Erythroblast (primary cell): ENCODE results near the gene NPHP4.

Experiments
- DNase-seq, 2 experiments: peaks; one replicate each; lab custom pipeline; 2025; lab: John Stamatoyannopoulos, UW
- GATA1 ChIP-seq: IDR thresholded peaks from 2 replicates; pipeline ENCODE4 v1.6.1; 2011; ENCODE audit warnings: low read depth, mild to moderate bottlenecking, control low read depth, low read length, moderate library complexity
- POLR2A ChIP-seq: IDR thresholded peaks from 2 replicates; pipeline ENCODE4 v1.6.1; 2011; ENCODE audit warnings: mild to moderate bottlenecking, low read length

Gene NPHP4

DNA sequence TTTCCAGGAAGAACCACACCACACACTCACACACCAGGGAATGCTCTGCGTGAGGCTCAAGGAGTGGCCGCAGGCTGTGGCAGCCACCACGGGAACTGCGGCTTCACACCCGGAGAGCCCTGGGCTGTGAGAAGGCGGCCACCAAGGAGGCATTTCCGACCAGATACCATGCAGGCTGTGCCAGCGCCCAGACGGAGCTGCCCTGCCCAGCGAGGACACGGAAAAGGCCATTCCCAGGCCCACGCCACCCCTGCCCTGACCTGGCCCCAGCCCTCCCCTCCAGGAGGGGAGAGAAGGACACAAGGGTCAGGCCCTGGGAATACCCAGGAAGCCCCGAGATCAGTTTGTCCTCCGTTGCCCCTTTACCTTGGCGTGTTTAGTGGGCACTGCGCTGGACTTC, 119.3 kb downstream of the NPHP4 start:
- no peak for DNase-seq
- TF ChIP-seq GATA1 (no peak), POLR2A (no peak)

DNA sequence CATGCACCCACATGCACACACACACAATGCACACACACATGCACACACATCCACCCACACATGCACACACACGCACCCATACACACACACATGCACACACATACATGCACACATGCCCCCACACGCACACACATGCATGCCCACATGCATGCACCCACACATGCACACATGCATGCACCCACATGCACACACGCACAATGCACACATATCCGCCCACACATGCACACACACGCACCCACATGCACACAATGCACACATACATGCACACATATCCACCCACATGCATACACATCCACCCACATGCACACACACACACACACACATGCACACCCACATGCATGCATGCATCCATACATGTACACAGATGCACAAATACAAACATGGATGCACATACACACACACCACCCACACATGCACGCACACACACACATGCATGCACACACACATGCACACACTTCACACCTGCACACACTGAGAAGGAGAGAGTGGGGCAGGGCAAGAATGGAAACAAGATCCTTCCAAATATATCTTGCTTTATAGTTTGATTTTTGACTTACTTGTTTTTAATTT, 123.2 kb downstream of the NPHP4 start:
- TF ChIP-seq POLR2A (no peak), GATA1 (no peak)
- no peak for DNase-seq

DNA sequence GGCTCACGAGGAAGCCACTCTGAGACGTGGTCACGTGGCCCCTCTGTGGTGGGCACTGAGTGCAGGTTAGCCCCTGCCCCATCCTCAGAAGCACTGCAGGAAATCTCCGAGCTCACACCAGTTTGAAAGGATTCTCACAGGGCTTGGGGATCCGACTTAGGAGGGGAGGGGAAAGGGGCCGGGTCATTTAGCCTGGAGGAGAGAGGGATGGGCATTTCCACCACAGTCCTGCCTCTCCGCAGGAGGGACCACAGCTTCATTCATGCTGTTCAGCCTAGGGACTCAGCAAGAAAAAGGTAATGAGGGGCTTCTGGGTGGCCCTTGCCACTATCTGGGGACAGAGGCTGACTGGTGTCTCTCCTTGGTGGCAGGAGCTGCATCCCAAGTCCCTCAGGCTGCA, 126.5 kb downstream of the NPHP4 start:
- TF ChIP-seq GATA1 (no peak), POLR2A (no peak)
- DNase-seq = no peak

DNA sequence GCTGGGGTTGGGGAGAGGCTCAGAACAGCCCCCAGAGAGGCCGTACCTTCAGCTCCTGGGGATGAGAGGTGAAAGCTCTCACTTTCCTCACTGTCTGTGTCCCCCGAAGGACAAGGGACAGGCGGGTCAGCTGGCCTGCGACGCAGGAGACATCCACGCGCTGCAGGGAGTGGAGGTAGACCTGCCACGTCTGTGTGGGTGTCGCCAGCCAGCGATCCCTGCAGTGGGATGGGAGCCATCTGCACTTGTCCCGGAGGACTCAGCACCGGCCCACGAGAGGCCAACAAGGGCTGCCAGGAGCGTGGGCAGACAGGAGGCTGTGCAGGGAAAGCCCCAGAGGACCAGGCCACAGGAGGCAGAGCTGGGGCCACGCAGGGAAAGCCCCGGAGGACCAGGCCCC, 127.2 kb downstream of the NPHP4 start:
- TF ChIP-seq GATA1 = no peak
- no peak for DNase-seq

DNA sequence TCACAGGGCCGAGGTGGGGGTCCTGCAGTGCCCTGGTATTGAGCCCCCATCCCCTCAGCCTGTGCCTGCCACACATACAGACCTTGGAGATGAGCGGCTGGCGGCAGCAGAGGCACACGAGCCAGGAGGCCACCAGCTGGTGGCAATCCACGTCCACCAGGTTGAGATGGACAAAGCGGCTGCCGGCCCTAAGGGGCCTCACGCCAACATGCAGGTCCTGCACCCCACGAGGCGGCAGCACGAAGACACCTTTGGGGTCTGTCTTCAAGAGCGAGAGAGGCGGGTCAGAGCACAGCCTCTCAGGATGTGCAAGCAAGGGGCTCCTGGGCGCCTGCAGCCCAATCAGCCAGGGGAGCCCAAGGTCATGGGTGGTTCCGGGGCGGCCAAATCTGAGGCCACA, 128.0 kb downstream of the NPHP4 start:
- TF ChIP-seq POLR2A (no peak), GATA1 (no peak)
- DNase-seq = no peak

DNA sequence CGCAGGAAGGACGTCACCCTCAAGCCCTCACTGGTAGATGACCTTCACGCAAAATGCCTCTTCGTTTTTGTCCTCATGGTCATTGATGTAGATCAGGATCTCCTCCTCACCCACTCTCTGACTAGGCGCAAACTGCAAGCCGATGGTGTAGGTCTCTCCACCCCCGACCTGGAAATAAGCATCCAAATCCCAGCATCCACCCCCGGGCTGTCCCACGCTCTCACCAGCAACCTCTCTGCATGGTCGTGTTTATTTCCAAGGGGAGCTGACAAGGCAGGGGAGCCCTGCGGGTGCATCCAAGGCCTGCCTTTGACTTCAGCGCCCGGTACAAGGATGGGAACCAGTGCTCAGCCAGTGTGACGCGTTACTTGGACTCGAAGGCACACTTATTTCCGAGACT, 129.0 kb downstream of the NPHP4 start:
- no peak for DNase-seq
- TF ChIP-seq POLR2A (no peak), GATA1 (no peak)

DNA sequence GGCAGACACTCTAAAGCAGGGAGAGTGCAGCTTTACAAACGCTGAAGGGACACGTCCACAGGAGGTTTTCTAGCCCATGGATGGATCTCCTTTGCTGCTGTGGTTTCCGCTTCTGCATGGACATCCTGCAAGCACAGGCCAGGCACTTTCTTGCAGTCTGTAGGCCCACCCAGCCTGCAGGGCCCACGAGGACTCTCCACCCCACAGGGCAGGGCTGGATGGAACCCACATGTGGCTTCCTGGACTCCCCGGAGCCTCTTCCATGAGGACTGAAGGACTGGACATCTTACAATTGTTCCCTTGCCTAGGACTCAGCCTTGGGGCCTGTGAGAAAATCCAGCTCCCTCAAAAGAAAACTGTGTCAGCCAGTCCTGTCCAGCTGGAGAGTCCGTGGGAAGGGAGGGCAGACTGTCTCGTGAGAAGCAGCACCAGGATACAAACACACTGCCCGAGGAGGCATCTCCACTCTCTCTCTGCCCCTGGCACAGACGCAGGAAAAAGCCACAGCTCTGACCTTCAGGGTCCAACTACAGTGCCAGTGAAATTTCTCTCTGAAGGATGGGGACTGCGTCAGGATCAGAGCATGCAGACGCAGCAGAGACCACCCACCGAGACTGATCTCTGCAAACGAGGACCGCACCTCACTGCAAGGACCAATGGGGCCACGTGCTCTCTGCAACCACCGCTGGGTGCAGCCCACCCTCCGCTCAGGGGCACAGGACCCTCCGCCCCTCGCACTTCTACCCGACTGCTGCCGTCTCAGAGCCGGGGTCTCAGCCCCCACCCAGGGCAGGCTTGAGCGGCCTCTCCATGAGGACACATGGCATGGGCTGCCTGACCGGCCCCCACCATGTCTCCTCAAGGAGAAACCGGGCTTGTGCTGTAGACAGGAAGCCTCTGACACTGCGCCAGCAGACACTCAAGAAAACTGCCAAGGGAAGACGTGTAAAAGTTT, 130.1 kb downstream of the NPHP4 start:
- no peak for TF ChIP-seq GATA1
- no peak for TF ChIP-seq POLR2A
- no peak for DNase-seq

DNA sequence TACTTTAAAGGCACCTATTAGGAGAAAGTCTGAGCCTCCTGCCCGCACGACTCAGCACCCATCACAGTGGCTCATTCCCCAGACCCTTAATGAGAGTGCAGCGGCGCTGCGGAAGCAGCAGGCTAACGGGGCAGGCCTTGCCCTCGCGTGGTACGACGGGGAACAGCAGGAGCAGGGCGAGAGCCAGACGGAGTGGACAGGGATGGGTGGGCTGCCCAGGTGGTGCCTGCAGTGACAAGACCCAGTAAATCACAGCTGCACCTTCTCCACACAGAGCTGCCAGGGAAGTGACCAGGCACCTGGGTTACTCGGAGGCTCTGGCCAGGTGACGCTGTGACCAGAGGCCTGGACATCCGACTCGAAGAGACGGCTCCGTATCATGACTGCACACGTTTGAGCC, 131.9 kb downstream of the NPHP4 start:
- no peak for DNase-seq
- no peak for TF ChIP-seq POLR2A
- TF ChIP-seq GATA1 = no peak

DNA sequence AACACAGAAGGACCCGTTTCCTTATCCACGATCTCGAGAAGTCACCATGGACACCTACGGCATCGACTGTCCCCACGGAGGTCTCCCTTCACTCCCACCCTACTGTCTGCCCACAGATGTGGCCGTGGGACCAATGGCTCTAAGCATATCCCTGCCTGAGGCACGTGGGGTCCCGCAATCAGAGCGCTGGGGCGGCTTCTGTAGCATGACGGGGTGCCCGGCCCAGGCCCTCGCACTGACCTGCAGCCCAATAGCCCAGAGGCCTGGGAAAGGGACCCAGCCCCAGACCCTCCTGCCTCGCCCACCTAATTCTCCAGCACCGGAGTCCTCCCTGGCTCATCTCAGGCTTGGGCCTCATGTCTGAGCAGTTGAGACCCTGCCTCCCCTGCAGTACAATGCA, 132.5 kb downstream of the NPHP4 start:
- no peak for DNase-seq
- TF ChIP-seq POLR2A (no peak), GATA1 (no peak)

DNA sequence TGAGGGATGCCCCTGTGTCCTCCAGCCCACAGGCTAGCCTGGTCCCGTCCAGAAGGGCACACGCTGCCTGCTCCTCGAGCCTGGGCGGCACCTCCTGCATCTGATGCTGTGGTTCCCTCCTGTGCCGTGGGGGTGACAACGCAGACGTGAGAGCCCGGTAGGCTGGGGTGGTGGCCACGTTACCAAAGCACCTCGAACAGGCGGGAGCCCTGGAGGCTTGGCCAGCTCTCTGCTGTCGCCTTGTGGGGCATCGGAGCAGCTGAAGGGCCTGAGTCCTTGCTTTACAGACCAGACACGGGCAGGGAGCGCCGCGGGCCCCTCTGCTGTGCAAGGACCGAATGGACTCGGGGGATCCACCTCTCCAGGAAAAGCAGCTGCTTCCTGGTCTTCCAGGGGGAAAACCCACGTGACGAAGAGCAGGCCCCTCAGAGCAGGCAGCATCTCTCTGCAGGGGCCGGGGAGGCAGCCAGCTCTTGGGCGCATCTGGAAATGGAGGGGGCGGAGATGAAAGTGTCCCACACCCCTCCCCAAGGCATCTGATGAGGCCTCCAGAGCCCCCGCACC, 133.3 kb downstream of the NPHP4 start:
- no peak for TF ChIP-seq GATA1
- no peak for TF ChIP-seq POLR2A
- no peak for DNase-seq

DNA sequence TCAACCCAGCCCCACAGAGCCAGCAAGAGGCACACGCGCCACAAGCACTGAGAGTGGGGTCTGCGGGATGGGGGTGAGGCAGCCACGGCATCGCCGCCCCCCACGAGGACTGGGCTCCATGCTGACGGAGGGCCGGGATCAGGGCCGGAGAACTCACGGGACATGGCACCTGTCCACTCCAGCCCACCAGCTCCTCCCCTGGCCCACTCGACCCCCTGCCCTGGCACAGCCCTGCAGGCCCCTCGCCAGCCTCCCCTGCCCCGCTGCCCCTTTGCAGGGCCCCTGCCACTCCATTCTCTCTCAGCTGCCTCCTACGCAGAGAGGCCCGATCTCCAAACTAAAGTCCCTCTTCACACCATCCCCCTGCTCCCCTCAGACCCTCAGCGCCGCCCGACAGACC, 134.0 kb downstream of the NPHP4 start:
- DNase-seq = no peak
- no peak for TF ChIP-seq GATA1
- no peak for TF ChIP-seq POLR2A

DNA sequence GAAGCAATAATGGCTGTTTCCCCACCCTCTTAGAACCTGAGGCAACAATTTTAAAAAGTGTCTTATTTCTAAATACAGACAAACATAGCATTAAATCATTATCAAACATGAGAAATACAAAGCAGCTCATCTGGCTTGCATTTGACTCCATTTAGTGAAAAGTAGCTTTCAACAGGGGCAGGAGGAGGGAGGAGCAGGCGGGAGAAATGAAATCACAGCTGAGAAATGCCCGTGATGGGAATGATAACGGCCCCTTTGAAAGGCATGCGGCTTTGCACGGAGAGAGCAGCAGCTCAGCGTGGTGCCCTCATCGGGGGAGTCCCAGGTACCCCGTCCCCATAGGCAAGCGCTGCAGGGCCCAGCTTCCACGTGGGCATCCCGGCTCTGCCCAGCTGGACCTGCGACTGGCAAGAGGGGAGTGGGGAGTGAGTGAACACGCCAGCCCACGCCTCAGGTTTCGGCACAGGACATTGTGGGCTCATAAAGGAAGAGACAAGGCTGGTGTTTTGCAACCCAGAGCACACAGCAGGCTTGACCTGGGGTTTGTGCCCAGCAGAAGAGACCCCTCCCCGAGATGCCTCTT, 134.6 kb downstream of the NPHP4 start:
- TF ChIP-seq POLR2A = no peak
- TF ChIP-seq GATA1 = no peak
- no peak for DNase-seq

DNA sequence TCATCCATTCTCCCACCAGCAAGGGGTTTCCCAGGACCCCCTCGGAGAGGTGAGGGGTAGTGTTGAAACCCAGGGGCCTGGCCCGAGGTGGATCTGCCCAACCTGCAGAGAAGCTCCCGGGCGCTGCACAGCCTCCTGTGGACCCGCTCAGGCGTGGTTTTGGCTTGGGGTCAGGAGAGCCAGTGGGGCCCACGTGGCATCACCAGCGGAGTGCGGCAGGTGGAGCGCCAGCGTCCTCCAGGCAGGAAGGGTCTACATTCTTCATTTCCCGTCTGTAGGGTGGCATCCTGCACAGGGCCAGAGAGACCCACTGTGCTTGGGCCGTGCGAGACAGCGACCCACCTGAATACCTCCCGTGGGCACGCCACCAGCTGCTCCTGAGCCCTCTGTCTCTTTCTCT, 135.2 kb downstream of the NPHP4 start:
- DNase-seq = no peak
- TF ChIP-seq POLR2A = no peak
- no peak for TF ChIP-seq GATA1

DNA sequence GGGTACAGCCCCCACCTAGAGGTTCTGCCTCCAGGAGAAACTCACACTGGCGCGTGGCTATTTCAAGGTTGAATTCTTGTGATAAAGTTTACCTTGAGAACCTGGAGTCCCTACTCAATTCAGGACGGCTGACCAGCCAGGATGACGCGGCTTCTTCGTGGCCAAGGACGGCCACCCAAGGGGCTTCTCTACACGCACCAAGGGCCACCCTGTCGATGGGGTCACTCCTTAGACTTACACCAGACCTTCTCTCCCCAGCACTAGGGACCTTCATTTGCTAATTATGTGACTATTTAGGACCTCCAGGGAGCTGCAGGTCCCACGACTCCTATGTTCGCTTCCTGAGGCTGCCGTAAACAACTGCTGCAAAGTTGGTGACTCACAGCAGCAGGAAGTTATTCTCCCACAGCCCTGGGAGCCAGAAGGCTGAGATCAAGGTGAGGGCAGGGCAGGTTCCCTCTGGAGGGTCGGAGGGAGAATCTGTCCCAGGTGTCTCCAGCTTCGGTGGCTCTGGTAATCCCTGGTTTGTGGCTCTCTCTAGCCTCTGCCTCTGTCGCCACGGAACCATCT, 135.9 kb downstream of the NPHP4 start:
- TF ChIP-seq POLR2A = no peak
- TF ChIP-seq GATA1 = no peak
- no peak for DNase-seq
